ENCODE results near the gene B4GALT2. TPM values are rescaled to one million over a fixed set of nuclear protein-coding genes. Genes with fewer than 3 reads are reported as not detected.
A peak's percentile ranks its signal among the peaks of the same experiment; 100 is the strongest.

The B4GALT2 gene
- total RNA-seq, 1 experiment from 2014 or later: 76.4 TPM

DNA sequence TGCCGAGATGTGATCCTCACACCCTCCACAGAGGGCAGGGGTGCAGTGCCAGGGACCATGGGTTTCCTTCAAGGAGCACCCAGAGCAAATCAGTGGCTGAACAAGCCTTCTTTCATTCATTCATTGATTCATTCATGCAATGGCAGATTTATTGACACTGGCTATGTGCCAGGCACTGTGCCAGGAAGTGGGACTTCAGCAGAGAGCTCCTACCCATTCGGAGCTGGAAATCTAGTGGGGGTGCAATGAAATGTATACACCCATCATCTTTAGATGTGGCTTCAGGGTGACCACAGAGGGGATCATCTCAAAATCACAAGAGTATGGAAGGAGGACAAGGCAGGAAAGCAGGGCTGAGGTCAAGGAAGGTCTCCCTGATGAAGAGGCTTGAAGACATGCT, 33.4 kb downstream of the B4GALT2 start:
- no peaks in the 10 kb centered on the region for H3K27me3 ChIP-seq (replicated peaks; ENCODE audit: insufficient read depth, low read depth, low read length, poor library complexity)
- no peaks in the 10 kb centered on the region for H3K9me3 ChIP-seq (ENCODE audit: low read depth, low read length, poor library complexity, severe bottlenecking)
- ChIA-PET CTCF (no interaction called here), POLR2A (ENCODE audit: low non-redundant PET) (no interaction called here)
- peaks cover 15% of the 10 kb centered on the region for H3K4me1 ChIP-seq (ENCODE audit: insufficient read depth, low read length, poor library complexity, severe bottlenecking)
- H3K27ac ChIP-seq (ENCODE audit: low read depth, low read length, poor library complexity, severe bottlenecking): no peak overlapping the region
- peak; percentile 50 for DNase-seq (ENCODE audit: low spot score)
- BruUV-seq (replicated peaks): no TSS peak
- intact Hi-C loops (cut with micrococcal nuclease; ENCODE audit: unreplicated experiment): no loop called here
- no peak overlapping the region for H3K4me3 ChIP-seq (ENCODE audit: low read depth, low read length, poor library complexity, severe bottlenecking)
- TF ChIP-seq, protein P1, sequence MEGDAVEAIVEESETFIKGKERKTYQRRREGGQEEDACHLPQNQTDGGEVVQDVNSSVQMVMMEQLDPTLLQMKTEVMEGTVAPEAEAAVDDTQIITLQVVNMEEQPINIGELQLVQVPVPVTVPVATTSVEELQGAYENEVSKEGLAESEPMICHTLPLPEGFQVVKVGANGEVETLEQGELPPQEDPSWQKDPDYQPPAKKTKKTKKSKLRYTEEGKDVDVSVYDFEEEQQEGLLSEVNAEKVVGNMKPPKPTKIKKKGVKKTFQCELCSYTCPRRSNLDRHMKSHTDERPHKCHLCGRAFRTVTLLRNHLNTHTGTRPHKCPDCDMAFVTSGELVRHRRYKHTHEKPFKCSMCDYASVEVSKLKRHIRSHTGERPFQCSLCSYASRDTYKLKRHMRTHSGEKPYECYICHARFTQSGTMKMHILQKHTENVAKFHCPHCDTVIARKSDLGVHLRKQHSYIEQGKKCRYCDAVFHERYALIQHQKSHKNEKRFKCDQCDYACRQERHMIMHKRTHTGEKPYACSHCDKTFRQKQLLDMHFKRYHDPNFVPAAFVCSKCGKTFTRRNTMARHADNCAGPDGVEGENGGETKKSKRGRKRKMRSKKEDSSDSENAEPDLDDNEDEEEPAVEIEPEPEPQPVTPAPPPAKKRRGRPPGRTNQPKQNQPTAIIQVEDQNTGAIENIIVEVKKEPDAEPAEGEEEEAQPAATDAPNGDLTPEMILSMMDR (conservative IDR thresholded peaks at IDR 0.05; ENCODE audit: low read depth, low read length): no peak
- TF ChIP-seq EZH2 (IDR thresholded peaks at IDR 0.05; ENCODE audit: borderline replicate concordance, low read depth, low read length, poor library complexity, severe bottlenecking): no peak
- H3K36me3 ChIP-seq (ENCODE audit: insufficient read depth, low read length, poor library complexity, severe bottlenecking): no peaks in the 10 kb centered on the region

- BruUV-seq (replicated peaks): no TSS peak
- H3K27ac ChIP-seq (ENCODE audit: low read depth, low read length, poor library complexity, severe bottlenecking): no peak overlapping the region
- no peak overlapping the region for H3K4me3 ChIP-seq (ENCODE audit: low read depth, low read length, poor library complexity, severe bottlenecking)
- no peaks in the 10 kb centered on the region for H3K36me3 ChIP-seq (ENCODE audit: insufficient read depth, low read length, poor library complexity, severe bottlenecking)
- no peak for TF ChIP-seq EZH2 (IDR thresholded peaks at IDR 0.05; ENCODE audit: borderline replicate concordance, low read depth, low read length, poor library complexity, severe bottlenecking)
- TF ChIP-seq, protein P1 (conservative IDR thresholded peaks at IDR 0.05; ENCODE audit: low read depth, low read length): no peak
- POLR2A ChIA-PET (ENCODE audit: low non-redundant PET): no interaction called here
- H3K4me1 ChIP-seq (ENCODE audit: insufficient read depth, low read length, poor library complexity, severe bottlenecking): peaks cover 15% of the 10 kb centered on the region
- DNase-seq (ENCODE audit: low spot score): no peak
- H3K27me3 ChIP-seq (replicated peaks; ENCODE audit: insufficient read depth, low read depth, low read length, poor library complexity): no peaks in the 10 kb centered on the region
- CTCF ChIA-PET: no interaction called here
- no peaks in the 10 kb centered on the region for H3K9me3 ChIP-seq (ENCODE audit: low read depth, low read length, poor library complexity, severe bottlenecking)
- intact Hi-C loops (cut with micrococcal nuclease; ENCODE audit: unreplicated experiment): no loop called here
These were observed 34.1 kb downstream of the B4GALT2 start for GRCh38 chr1:44012941-44013609.

- ChIA-PET POLR2A (ENCODE audit: low non-redundant PET) (no interaction called here), CTCF (no interaction called here)
- H3K27ac ChIP-seq (ENCODE audit: low read depth, low read length, poor library complexity, severe bottlenecking): no peak overlapping the region
- no peaks in the 10 kb centered on the region for H3K36me3 ChIP-seq (ENCODE audit: insufficient read depth, low read length, poor library complexity, severe bottlenecking)
- no peak for TF ChIP-seq EZH2 (IDR thresholded peaks at IDR 0.05; ENCODE audit: borderline replicate concordance, low read depth, low read length, poor library complexity, severe bottlenecking)
- TF ChIP-seq, protein P1 (conservative IDR thresholded peaks at IDR 0.05; ENCODE audit: low read depth, low read length): no peak
- H3K4me1 ChIP-seq (ENCODE audit: insufficient read depth, low read length, poor library complexity, severe bottlenecking): peaks cover 15% of the 10 kb centered on the region
- BruUV-seq (replicated peaks): no TSS peak
- intact Hi-C loops (cut with micrococcal nuclease; ENCODE audit: unreplicated experiment): no loop called here
- H3K4me3 ChIP-seq (ENCODE audit: low read depth, low read length, poor library complexity, severe bottlenecking): no peak overlapping the region
- no peak for DNase-seq (ENCODE audit: low spot score)
- no peaks in the 10 kb centered on the region for H3K27me3 ChIP-seq (replicated peaks; ENCODE audit: insufficient read depth, low read depth, low read length, poor library complexity)
- H3K9me3 ChIP-seq (ENCODE audit: low read depth, low read length, poor library complexity, severe bottlenecking): no peaks in the 10 kb centered on the region
These were observed 34.9 kb downstream of the B4GALT2 start for GRCh38 chr1:44013949-44014348.
